ENCODE data around the gene PEF1. TPM values are rescaled to one million over a fixed set of nuclear protein-coding genes. Genes with fewer than 3 reads are reported as not detected.

The PEF1 gene
- total RNA-seq, 2 donors from 2014 or later: 57.5 to 67.8 TPM

- no peak for TF ChIP-seq CTCF (IDR thresholded peaks at IDR 0.05)
- intact Hi-C loops (cut with DNase I): loop anchor here (5.0 kb wide), 1 partner anchor 47 kb away; no protein-coding TSS in a partner anchor
- no peak for DNase-seq
- H3K4me3 ChIP-seq: no peak overlapping the region
- no peak overlapping the region for H3K27ac ChIP-seq
- H3K9me3 ChIP-seq: no peaks in the 10 kb centered on the region
- H3K4me1 ChIP-seq: no peaks in the 10 kb centered on the region
- no peak overlapping the region for H3K9ac ChIP-seq (ENCODE audit: low read depth in 2 of 2, low read length in 2 of 2)
- no peaks in the 10 kb centered on the region for H3K36me3 ChIP-seq
- H3K27me3 ChIP-seq: no peaks in the 10 kb centered on the region
Measured at GRCh38 chr1:31659889-31660288, 15.2 kb upstream of the PEF1 start.

- no peaks in the 10 kb centered on the region for H3K9me3 ChIP-seq
- intact Hi-C loops (cut with DNase I): no loop called here
- no peak overlapping the region for H3K27ac ChIP-seq
- no peaks in the 10 kb centered on the region for H3K36me3 ChIP-seq
- no peaks in the 10 kb centered on the region for H3K27me3 ChIP-seq
- H3K9ac ChIP-seq (ENCODE audit: low read depth in 2 of 2, low read length in 2 of 2): no peak overlapping the region
- no peak for TF ChIP-seq CTCF (IDR thresholded peaks at IDR 0.05)
- no peaks in the 10 kb centered on the region for H3K4me1 ChIP-seq
- no peak overlapping the region for H3K4me3 ChIP-seq
- DNase-seq: no peak
Measured at GRCh38 chr1:31658721-31659120, 14.0 kb upstream of the PEF1 start.

- no peaks in the 10 kb centered on the region for H3K9me3 ChIP-seq
- H3K9ac ChIP-seq (ENCODE audit: low read depth in 2 of 2, low read length in 2 of 2): no peak overlapping the region
- intact Hi-C loops (cut with DNase I): no loop called here
- DNase-seq: no peak
- H3K36me3 ChIP-seq: no peaks in the 10 kb centered on the region
- no peak for TF ChIP-seq CTCF (IDR thresholded peaks at IDR 0.05)
- H3K27ac ChIP-seq: no peak overlapping the region
- no peaks in the 10 kb centered on the region for H3K4me1 ChIP-seq
- no peak overlapping the region for H3K4me3 ChIP-seq
- H3K27me3 ChIP-seq: no peaks in the 10 kb centered on the region
Measured at GRCh38 chr1:31657972-31658510, 13.4 kb upstream of the PEF1 start.

GRCh38 chr1:31657020-31657804, 12.5 kb upstream of the PEF1 start:
- H3K9me3 ChIP-seq: no peaks in the 10 kb centered on the region
- intact Hi-C loops (cut with DNase I): no loop called here
- no peaks in the 10 kb centered on the region for H3K36me3 ChIP-seq
- no peak overlapping the region for H3K4me3 ChIP-seq
- H3K27ac ChIP-seq: no peak overlapping the region
- H3K9ac ChIP-seq (ENCODE audit: low read depth in 2 of 2, low read length in 2 of 2): no peak overlapping the region
- no peaks in the 10 kb centered on the region for H3K27me3 ChIP-seq
- H3K4me1 ChIP-seq: no peaks in the 10 kb centered on the region
- no peak for TF ChIP-seq CTCF (IDR thresholded peaks at IDR 0.05)
- no peak for DNase-seq

GRCh38 chr1:31655756-31656155, 11.1 kb upstream of the PEF1 start:
- H3K4me3 ChIP-seq: no peak overlapping the region
- no peaks in the 10 kb centered on the region for H3K27me3 ChIP-seq
- no peaks in the 10 kb centered on the region for H3K4me1 ChIP-seq
- H3K9me3 ChIP-seq: no peaks in the 10 kb centered on the region
- no peaks in the 10 kb centered on the region for H3K36me3 ChIP-seq
- no peak for TF ChIP-seq CTCF (IDR thresholded peaks at IDR 0.05)
- DNase-seq: no peak
- H3K27ac ChIP-seq: no peak overlapping the region
- H3K9ac ChIP-seq (ENCODE audit: low read depth in 2 of 2, low read length in 2 of 2): no peak overlapping the region
- intact Hi-C loops (cut with DNase I): no loop called here
